Fibroblast of mammary gland (primary cell): ENCODE data around the gene IL17RA.

ENCODE experiments used
- DNase-seq: peaks from one replicate; pipeline ENCODE4 v3.0.0-alpha.2; 2010; ENCODE audit warnings: low read depth
- H3K4me3 ChIP-seq: 2 replicates; pipeline ENCODE4 v1.5.1; 2011; ENCODE audit warnings: low read depth, mild to moderate bottlenecking, low read length, moderate library complexity; ENCODE audit not compliant: control insufficient read depth
- TF ChIP-seq, protein P1 (sequence below): conservative IDR thresholded peaks from 2 replicates; pipeline ENCODE4 v1.5.1; 2011; ENCODE audit warnings: low read depth, low read length, inconsistent platforms; ENCODE audit not compliant: control insufficient read depth, insufficient read depth

The IL17RA gene

DNA sequence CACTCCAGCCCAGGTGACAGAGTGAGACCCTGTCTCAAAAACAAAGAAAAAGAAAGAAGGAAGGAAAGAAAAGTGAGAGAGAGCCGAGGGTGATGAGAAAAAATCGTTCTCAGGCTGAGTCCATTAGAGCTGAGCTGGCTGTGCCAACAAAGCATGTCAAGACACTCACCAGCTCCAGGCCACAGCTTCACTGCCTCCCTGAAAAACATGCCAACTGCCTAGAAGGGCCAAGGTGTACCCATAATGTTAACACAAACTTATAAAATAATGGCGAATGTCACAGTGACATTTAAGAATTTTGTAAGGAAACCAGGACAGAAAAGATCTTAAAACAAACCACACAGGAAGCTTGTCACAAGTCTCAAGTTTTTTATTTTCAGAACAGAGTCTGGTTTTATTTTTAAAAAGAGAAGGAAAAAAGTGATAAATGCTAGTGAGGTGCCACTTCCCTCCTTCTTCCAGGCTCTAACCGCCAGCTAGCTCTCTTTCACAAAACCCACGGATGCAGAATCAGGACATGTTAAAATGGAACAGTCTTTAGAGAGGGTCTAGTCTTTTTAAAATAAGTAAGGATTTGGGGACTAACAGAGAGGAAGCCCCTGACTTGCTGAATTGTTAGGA, 31.3 kb downstream of the IL17RA start:
- TF ChIP-seq, protein P1, sequence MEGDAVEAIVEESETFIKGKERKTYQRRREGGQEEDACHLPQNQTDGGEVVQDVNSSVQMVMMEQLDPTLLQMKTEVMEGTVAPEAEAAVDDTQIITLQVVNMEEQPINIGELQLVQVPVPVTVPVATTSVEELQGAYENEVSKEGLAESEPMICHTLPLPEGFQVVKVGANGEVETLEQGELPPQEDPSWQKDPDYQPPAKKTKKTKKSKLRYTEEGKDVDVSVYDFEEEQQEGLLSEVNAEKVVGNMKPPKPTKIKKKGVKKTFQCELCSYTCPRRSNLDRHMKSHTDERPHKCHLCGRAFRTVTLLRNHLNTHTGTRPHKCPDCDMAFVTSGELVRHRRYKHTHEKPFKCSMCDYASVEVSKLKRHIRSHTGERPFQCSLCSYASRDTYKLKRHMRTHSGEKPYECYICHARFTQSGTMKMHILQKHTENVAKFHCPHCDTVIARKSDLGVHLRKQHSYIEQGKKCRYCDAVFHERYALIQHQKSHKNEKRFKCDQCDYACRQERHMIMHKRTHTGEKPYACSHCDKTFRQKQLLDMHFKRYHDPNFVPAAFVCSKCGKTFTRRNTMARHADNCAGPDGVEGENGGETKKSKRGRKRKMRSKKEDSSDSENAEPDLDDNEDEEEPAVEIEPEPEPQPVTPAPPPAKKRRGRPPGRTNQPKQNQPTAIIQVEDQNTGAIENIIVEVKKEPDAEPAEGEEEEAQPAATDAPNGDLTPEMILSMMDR = no peak
- no peak for DNase-seq
- H3K4me3 ChIP-seq = no peak overlapping the region

DNA sequence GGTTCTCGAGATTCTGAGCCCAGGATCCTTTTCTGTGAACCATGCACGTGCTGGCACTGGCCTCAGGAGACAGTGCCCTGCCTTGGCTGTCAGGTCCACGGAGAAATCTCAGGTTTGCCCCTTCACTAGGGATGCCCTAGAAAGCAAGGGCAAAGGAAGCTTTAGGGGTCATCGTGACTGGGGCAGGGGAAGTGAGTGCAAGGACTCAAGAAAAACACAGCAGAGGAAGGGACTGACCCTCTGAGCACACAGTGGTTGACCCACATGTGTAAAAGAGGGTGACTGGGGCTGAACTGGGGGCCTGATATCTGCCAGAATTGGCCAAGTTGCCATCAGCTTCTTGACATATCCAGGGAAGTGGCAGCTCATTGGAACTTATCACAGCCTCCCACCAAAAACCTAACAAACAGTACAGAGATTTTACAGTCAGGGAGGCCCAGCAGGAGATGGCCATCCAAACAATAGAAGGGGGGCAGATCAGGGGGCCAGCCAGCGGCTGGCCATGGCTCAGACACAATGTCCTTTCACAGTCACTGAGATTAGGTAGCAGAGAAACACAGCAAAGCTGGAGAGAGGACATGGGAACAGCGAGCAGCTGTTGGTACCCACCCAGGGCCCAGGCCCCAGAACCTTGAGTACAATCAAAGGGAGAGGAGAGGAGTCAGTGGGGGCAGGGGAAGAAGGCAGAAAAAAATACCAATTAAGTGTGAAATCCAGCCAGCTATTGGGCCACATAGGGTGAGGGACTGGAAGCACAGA, 32.0 kb downstream of the IL17RA start:
- TF ChIP-seq, protein P1 = no peak
- no peak overlapping the region for H3K4me3 ChIP-seq
- DNase-seq = no peak

DNA sequence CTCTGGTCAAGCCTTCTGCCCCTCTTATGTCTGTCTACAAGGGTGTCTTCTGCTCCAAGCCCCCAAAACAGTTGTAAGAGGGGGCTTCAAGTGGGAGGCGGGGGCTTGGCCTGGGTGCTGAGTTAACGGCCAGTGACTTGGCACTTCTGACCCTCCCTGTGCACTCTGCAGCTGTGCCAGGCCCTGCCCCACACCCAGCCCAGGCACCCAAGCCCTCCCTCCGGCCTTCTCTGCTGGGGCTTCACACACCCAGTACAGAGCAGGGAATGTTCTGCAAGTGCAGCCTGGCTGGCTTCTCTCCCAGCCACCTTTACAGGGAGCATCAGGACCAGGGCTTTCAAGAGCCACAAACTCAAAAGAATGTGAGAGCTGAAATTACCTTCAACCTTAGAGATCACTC, 32.6 kb downstream of the IL17RA start:
- H3K4me3 ChIP-seq = no peak overlapping the region
- DNase-seq = no peak
- TF ChIP-seq, protein P1 = no peak

DNA sequence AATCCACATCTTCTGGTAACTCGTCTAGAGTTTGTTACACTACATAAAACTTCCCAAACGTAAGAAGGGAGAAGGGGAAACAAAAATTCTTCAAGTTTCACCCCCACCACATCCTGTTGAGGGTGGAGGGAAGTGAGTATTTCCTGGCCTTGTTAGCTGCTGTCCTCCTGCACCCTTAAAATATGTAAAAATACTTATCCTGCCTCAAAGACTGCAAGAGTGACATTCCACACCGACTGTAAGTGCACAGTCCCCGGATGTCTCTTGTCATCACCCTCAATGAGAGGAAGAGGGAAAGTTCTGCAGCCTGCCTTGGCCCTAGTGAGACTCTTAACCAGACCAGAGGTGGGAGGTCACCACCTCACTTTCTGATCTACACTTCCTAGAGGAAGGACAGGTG, 33.1 kb downstream of the IL17RA start:
- no peak overlapping the region for H3K4me3 ChIP-seq
- no peak for DNase-seq
- TF ChIP-seq, protein P1 = no peak

DNA sequence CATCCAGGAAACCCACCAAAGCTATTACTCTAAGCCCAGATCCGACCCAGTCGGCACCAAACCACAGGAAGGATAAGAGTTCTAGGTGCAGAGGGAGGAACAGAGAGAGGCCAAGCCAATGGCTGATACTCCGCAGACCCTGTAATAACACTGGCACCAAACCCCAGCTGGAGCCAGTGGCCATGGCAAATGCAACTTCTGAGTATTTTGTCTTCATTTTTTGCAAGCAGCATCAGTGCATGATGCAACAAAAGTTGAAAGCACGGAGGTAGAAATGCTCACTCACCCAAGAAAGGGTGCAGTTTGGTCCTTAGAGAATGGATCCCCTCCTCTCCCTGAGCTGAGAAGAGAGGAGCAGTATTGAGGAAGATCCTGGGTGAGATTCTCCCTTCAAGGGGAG, 33.5 kb downstream of the IL17RA start:
- TF ChIP-seq, protein P1 = no peak
- H3K4me3 ChIP-seq = no peak overlapping the region
- no peak for DNase-seq

DNA sequence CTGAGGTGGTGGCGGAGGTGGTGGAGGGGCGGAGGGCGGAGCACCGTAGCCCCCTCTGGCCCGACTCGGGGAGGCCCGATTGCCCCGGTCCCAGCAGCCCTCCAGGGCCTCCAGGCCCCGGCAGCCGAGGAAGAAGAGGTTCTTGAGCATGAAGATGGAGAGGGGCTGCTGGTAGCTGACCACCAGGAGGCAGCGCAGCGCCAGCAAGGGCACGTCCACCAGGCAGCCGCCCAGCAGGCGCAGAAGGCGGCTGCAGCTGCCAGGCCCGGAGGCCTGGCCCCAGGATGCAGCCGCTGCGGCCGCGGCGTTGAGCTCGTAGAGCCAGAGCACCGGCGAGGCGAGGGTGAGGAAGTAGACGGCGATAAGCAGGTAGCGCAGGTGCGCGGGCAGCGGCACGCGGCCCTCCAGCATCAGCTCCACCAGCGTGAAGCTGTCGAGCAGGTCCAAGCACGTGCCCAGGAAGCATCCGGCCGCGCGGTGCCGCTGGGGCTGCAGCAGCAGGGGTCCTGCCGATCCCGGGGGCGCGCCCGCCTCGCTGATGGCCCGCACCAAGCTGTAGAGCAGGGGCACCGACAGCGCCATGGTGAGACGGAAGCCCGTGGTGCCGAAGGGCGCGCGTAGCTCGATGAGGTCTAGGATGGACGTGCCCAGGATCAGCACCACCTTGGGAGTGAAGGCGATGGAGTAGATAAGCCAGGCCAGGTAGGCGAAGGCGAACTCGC, 34.8 kb downstream of the IL17RA start:
- TF ChIP-seq, protein P1 = peak; percentile 16
- H3K4me3 ChIP-seq = no peak overlapping the region
- DNase-seq = peak; percentile 30
